Measurements from ENCODE around the gene SUPT16H.
"Not testable (repeated sequence)": the region's sequence is repeated elsewhere in the genome, so short reads cannot be mapped to it uniquely, and the experiment has no call there.

The SUPT16H gene

GRCh38 chr14:21367582-21368144 is 16.2 kb downstream of the SUPT16H start:
- DNase-seq (ENCODE audit: low read depth in 2 of 2), result no peak

- DNase-seq (ENCODE audit: low read depth in 2 of 2), result no peak
These were observed 27.3 kb downstream of the SUPT16H start for GRCh38 chr14:21356511-21356910.

- no peak for DNase-seq (ENCODE audit: low read depth in 2 of 2)
These were observed 31.2 kb downstream of the SUPT16H start for GRCh38 chr14:21352587-21352986.

- no peak for DNase-seq (ENCODE audit: low read depth in 2 of 2)
These were observed 33.3 kb downstream of the SUPT16H start for GRCh38 chr14:21350539-21350938.

GRCh38 chr14:21347201-21347600 is 36.6 kb downstream of the SUPT16H start:
- no peak for DNase-seq (ENCODE audit: low read depth in 2 of 2)

- DNase-seq (ENCODE audit: low read depth in 2 of 2), result no peak
These were observed 37.2 kb downstream of the SUPT16H start for GRCh38 chr14:21346532-21347135.

- no peak for DNase-seq (ENCODE audit: low read depth in 2 of 2)
These were observed 40.6 kb downstream of the SUPT16H start for GRCh38 chr14:21343035-21343794.

- DNase-seq (ENCODE audit: low read depth in 2 of 2), result no peak
These were observed 49.5 kb downstream of the SUPT16H start for GRCh38 chr14:21334202-21334906.

- DNase-seq (ENCODE audit: low read depth in 2 of 2), result no peak
These were observed 50.9 kb downstream of the SUPT16H start for GRCh38 chr14:21332950-21333349.

- no peak for DNase-seq (ENCODE audit: low read depth in 2 of 2)
These were observed 56.8 kb downstream of the SUPT16H start for GRCh38 chr14:21326972-21327371.

- no peak for DNase-seq (ENCODE audit: low read depth in 2 of 2)
These were observed 61.1 kb downstream of the SUPT16H start for GRCh38 chr14:21322716-21323115.

GRCh38 chr14:21320913-21321312 is 62.9 kb downstream of the SUPT16H start:
- no peak for DNase-seq (ENCODE audit: low read depth in 2 of 2)

- no peak for DNase-seq (ENCODE audit: low read depth in 2 of 2)
These were observed 66.4 kb downstream of the SUPT16H start for GRCh38 chr14:21317398-21317797.

- no peak for DNase-seq (ENCODE audit: low read depth in 2 of 2)
These were observed 70.3 kb downstream of the SUPT16H start for GRCh38 chr14:21313512-21313911.

- no peak for DNase-seq (ENCODE audit: low read depth in 2 of 2)
These were observed 72.2 kb downstream of the SUPT16H start for GRCh38 chr14:21311614-21312013.

GRCh38 chr14:21309956-21310355 is 73.9 kb downstream of the SUPT16H start:
- DNase-seq (ENCODE audit: low read depth in 2 of 2), result no peak

- no peak for DNase-seq (ENCODE audit: low read depth in 2 of 2)
These were observed 74.6 kb downstream of the SUPT16H start for GRCh38 chr14:21309238-21309636.

GRCh38 chr14:21308479-21309237 is 75.2 kb downstream of the SUPT16H start:
- peak in 1 of 2 experiments; percentile 3 for DNase-seq (ENCODE audit: low read depth in 2 of 2)

GRCh38 chr14:21308132-21308478 is 75.7 kb downstream of the SUPT16H start:
- no peak for DNase-seq (ENCODE audit: low read depth in 2 of 2)

GRCh38 chr14:21307637-21308036 is 76.2 kb downstream of the SUPT16H start:
- DNase-seq (ENCODE audit: low read depth in 2 of 2), result no peak

GRCh38 chr14:21302836-21303140 is 81.0 kb downstream of the SUPT16H start:
- DNase-seq (ENCODE audit: low read depth in 2 of 2), result not testable (repeated sequence)

Measured in fibroblast of skin of left biceps (primary cell).